Gastroesophageal sphincter (tissue), 3 donors: ENCODE results near the gene GSDMA.

Source experiments
- CTCF ChIP-seq, 4 experiments: fragments of 200-600 bp in 2 of 4; fragments of 450-650 bp in 2 of 4; sonication (generic) in 1 of 4; IDR thresholded peaks; one replicate each; pipeline ENCODE4 v1.5.1; 2017 to 2019; ENCODE audit warnings: antibody characterized with exemption in 4 of 4, mild to moderate bottlenecking in 2 of 4, moderate library complexity in 2 of 4
- POLR2AphosphoS5 ChIP-seq: sonication (generic); formaldehyde crosslinking; IDR thresholded peaks from one replicate; pipeline ENCODE4 v1.6.1; 2017; ENCODE audit warnings: antibody characterized with exemption

GRCh38 chr17:39966771-39967170, 4.0 kb downstream of the GSDMA start:
- no peak for TF ChIP-seq CTCF (IDR thresholded peaks at IDR 0.05)
- TF ChIP-seq POLR2AphosphoS5, result no peak
